ENCODE measurements around the gene HOTAIR.

Gene HOTAIR

GRCh38 chr12:53989227-53990113 lies 14.7 kb upstream of the HOTAIR start:
- Mint-ChIP-seq H3K27me3 (ENCODE audit: low read depth) (peaks cover 95% of the 10 kb centered on the region), H3K4me1 (ENCODE audit: low read depth) (peaks cover 32% of the 10 kb centered on the region), H3K9me3 (no peaks in the 10 kb centered on the region), H3K36me3 (ENCODE audit: low read depth) (no peaks in the 10 kb centered on the region), H3K27ac (no peak overlapping the region), H3K4me3 (peak overlapping the region; percentile 28)
- no peak for DNase-seq (ENCODE audit: low spot score)

DNA sequence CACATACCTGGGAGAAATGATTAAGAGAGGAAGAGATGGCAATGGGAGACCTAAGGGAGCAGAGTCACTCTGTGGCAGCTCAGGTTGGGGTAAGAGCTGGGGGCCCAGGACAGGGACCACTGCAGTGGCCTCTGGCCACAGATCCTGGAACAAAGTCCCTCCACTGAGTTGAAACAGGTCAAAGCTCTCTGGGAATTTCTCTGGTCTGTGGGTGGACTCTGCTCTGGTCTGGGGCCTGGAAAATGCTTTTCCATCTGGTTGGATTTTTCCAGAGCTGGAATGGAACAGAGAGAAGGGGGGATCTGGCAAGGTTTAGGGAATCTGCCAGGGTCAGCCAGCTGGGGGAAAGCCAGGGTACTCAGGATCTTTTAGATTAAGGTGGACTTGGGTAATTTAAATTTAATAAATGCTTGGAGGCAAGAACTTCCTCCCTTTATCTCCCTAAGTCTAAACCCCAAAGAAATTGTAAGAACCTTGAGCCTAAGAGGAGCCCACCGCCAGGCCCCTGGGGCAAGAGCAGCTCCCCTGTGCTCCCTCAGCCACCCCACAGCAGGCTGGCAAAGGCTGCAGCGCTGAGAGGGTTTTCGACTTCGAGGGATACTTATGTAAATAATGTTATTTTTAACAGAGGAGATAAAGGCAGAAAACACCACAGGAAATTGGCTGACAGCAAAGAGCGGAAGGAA lies 13.9 kb upstream of the HOTAIR start:
- Mint-ChIP-seq H3K9me3 (no peaks in the 10 kb centered on the region), H3K4me1 (ENCODE audit: low read depth) (peaks cover 28% of the 10 kb centered on the region), H3K27me3 (ENCODE audit: low read depth) (peaks cover 94% of the 10 kb centered on the region), H3K27ac (no peak overlapping the region), H3K36me3 (ENCODE audit: low read depth) (no peaks in the 10 kb centered on the region), H3K4me3 (peak overlapping the region; percentile 2)
- no peak for DNase-seq (ENCODE audit: low spot score)

DNA sequence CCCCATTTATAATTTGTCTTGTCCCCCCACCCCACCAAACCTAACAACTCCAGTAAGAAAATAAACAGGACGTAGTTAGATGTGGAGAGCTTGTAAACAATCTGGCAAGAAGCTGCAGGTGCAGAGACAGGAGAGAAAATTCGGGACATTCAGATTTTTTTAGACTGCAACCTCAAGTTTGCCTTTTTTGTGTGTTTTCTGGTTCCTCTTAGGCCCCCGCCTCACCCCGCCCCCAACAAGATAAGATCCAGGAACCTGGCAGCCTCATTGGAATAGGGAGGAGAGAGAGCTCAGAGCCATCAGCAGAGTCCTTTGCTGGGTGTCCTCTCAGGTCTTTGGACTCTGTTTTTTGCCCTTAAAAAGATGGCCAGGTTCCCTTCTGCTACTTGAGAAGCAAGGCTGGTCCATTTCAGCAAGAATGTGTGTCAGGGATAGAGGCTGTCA lies 13.1 kb upstream of the HOTAIR start:
- peaks cover 28% of the 10 kb centered on the region for H3K4me1 Mint-ChIP-seq (ENCODE audit: low read depth)
- no peak overlapping the region for H3K4me3 Mint-ChIP-seq
- H3K27ac Mint-ChIP-seq, result no peak overlapping the region

GRCh38 chr12:53986686-53987483 lies 12.1 kb upstream of the HOTAIR start:
- H3K27me3 Mint-ChIP-seq (ENCODE audit: low read depth), result peaks cover 94% of the 10 kb centered on the region
- no peaks in the 10 kb centered on the region for H3K36me3 Mint-ChIP-seq (ENCODE audit: low read depth)
- H3K9me3 Mint-ChIP-seq, result no peaks in the 10 kb centered on the region
- no peak overlapping the region for H3K27ac Mint-ChIP-seq
- no peak overlapping the region for H3K4me3 Mint-ChIP-seq
- DNase-seq (ENCODE audit: low spot score), result no peak
- H3K4me1 Mint-ChIP-seq (ENCODE audit: low read depth), result peaks cover 28% of the 10 kb centered on the region

More for the DNA sequence above, 13.1 kb upstream of the HOTAIR start:
- no peaks in the 10 kb centered on the region for H3K9me3 Mint-ChIP-seq
- H3K27me3 Mint-ChIP-seq (ENCODE audit: low read depth), result peaks cover 94% of the 10 kb centered on the region
- H3K36me3 Mint-ChIP-seq (ENCODE audit: low read depth), result no peaks in the 10 kb centered on the region
- DNase-seq (ENCODE audit: low spot score), result no peak

DNA sequence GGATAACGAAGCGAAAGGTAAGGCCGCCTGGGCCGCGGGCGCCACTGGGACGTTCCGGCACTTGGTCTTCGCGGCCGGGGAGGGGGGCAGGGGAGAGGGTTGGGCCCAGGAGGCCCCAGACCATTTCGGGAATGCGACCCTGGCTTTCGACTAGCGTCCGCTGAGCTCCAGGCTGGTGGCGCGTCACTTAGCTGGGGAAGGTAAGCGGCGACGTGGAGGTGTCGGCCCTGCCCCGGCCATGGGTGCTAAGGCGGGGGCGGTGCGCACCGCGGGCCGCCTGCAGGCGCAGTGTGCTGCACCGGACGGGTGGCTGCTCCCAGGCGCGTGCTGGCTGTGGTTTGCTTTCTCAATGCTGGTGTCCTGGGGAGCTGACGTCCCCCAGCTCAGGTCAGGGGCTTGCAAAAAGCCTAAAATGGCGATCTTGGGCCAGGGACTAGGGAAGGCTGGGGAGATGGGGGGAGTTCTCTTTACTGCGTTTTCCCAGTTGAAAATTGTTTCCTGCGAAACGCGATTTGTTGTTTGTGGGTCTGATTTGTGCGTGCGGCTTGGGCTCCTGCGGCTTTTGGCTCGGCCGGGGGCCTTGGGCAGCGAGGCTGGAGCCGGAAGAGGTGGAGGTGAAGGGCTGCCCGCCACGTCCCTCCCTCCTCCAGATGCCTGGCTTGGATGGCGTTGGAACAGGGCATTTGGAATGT lies 11.4 kb upstream of the HOTAIR start:
- Mint-ChIP-seq H3K27me3 (ENCODE audit: low read depth) (peaks cover 95% of the 10 kb centered on the region), H3K27ac (no peak overlapping the region), H3K36me3 (ENCODE audit: low read depth) (no peaks in the 10 kb centered on the region), H3K4me3 (peak overlapping the region; percentile 48), H3K9me3 (no peaks in the 10 kb centered on the region), H3K4me1 (ENCODE audit: low read depth) (peaks cover 28% of the 10 kb centered on the region)
- DNase-seq (ENCODE audit: low spot score), result no peak

DNA sequence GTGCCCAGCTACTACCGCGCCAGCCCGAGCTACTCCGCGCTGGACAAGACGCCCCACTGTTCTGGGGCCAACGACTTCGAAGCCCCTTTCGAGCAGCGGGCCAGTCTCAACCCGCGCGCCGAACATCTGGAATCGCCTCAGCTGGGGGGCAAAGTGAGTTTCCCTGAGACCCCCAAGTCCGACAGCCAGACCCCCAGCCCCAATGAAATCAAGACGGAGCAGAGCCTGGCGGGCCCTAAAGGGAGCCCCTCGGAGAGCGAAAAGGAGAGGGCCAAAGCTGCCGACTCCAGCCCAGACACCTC lies 10.9 kb upstream of the HOTAIR start:
- no peak overlapping the region for H3K27ac Mint-ChIP-seq

DNA sequence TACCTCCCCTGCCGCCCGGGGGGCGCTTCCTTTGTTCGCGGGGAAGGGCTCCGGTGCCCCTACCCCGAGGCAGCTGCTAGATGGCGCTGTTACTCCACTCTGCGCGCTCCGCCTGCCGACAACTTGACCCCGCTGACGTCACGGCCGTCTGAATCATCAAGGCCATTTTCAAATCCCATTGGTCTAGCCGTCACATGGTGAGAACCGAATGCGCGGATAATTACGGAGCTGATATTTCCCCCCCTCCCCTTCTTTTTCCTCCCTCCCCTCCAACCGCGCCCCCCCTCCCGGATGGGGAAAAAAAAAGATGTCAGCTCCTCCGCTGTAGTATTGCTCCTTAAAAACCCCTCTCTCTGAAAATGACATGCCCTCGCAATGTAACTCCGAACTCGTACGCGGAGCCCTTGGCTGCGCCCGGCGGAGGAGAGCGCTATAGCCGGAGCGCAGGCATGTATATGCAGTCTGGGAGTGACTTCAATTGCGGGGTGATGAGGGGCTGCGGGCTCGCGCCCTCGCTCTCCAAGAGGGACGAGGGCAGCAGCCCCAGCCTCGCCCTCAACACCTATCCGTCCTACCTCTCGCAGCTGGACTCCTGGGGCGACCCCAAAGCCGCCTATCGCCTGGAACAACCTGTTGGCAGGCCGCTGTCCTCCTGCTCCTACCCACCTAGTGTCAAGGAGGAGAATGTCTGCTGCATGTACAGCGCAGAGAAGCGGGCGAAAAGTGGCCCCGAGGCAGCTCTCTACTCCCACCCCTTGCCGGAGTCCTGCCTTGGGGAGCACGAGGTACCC lies 10.3 kb upstream of the HOTAIR start, which contains the start of gene HOXC10:
Gene HOXC10 (plus strand): TSS at position 246 of the 791 bp plus-strand sequence. CDS start 114 bp downstream, at position 360.
- Mint-ChIP-seq H3K36me3 (ENCODE audit: low read depth) (no peaks in the 10 kb centered on the region), H3K27ac (peak within 1 kb of the TSS; percentile 77), H3K4me3 (peak within 1 kb of the TSS; percentile 52), H3K27me3 (ENCODE audit: low read depth) (peaks cover 95% of the 10 kb centered on the region), H3K9me3 (no peaks in the 10 kb centered on the region), H3K4me1 (ENCODE audit: low read depth) (peaks cover 24% of the 10 kb centered on the region)
- peak; percentile 74 for DNase-seq (ENCODE audit: low spot score)

More for the DNA sequence above, 10.9 kb upstream of the HOTAIR start:
- H3K4me3 Mint-ChIP-seq, result peak overlapping the region; percentile 52
- no peaks in the 10 kb centered on the region for H3K9me3 Mint-ChIP-seq
- H3K4me1 Mint-ChIP-seq (ENCODE audit: low read depth), result peaks cover 28% of the 10 kb centered on the region
- H3K36me3 Mint-ChIP-seq (ENCODE audit: low read depth), result no peaks in the 10 kb centered on the region
- peaks cover 95% of the 10 kb centered on the region for H3K27me3 Mint-ChIP-seq (ENCODE audit: low read depth)
- DNase-seq (ENCODE audit: low spot score), result no peak

DNA sequence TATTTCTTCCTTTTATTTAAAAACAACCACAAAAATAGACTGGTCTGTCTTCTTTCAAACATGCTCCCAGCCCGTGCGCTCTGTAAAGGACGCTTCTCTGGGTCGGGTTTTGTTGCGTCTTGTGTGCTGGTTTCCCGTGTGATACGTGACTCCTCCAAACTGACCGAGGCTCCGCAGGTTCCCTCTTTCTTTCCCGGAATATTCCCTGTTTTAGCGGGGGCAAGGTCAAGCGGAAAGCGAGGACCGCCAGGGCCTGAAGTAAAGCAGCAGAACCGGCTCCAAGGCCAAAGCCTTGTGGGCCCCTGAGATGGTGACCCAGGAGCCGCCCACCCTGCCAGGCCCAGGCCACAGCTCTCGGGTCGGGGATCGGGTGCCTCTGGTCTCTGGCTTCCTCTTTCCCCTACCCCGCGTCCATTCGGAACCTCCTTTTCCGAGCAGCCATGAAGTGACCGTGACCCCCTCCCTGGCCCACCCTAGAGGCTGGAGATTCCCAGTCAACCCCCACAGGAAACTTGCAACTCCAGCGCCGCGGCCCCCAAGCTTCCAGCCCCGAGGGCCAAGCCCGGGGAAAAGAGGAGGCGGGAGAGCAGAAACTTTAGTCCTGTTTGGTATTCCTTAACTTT lies 9.3 kb upstream of the HOTAIR start:
- H3K4me3 Mint-ChIP-seq, result no peak overlapping the region
- H3K9me3 Mint-ChIP-seq, result no peaks in the 10 kb centered on the region
- no peak overlapping the region for H3K27ac Mint-ChIP-seq
- no peak for DNase-seq (ENCODE audit: low spot score)
- H3K4me1 Mint-ChIP-seq (ENCODE audit: low read depth), result peaks cover 15% of the 10 kb centered on the region
- peaks cover 95% of the 10 kb centered on the region for H3K27me3 Mint-ChIP-seq (ENCODE audit: low read depth)
- H3K36me3 Mint-ChIP-seq (ENCODE audit: low read depth), result no peaks in the 10 kb centered on the region

DNA sequence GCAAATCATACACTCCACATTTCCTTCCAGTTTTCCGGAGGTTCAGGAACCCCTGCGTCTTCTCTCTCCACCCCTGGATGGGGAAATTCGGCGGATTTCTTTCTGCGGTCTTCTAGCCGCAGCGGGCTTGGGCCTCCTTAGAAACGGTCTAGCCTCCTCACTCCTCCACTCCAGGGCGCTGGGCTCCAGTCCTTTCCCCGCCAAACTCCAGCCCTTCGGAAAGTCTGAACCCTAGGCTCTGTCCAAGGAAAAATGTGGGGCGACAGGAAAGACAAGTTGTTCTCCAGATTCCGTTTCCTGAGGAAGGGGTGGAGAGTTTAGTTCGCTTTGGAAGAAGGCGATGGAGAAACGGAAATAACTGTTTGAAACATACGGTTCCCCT lies 8.8 kb upstream of the HOTAIR start:
- Mint-ChIP-seq H3K36me3 (ENCODE audit: low read depth) (no peaks in the 10 kb centered on the region), H3K27ac (peak overlapping the region; percentile 20), H3K4me1 (ENCODE audit: low read depth) (peaks cover 12% of the 10 kb centered on the region), H3K9me3 (no peaks in the 10 kb centered on the region), H3K27me3 (ENCODE audit: low read depth) (peaks cover 95% of the 10 kb centered on the region), H3K4me3 (no peak overlapping the region)
- DNase-seq (ENCODE audit: low spot score), result no peak

- peaks cover 95% of the 10 kb centered on the region for H3K27me3 Mint-ChIP-seq (ENCODE audit: low read depth)
- DNase-seq (ENCODE audit: low spot score), result no peak
- peaks cover 12% of the 10 kb centered on the region for H3K4me1 Mint-ChIP-seq (ENCODE audit: low read depth)
- H3K27ac Mint-ChIP-seq, result peak overlapping the region; percentile 55
- no peaks in the 10 kb centered on the region for H3K9me3 Mint-ChIP-seq
- no peaks in the 10 kb centered on the region for H3K36me3 Mint-ChIP-seq (ENCODE audit: low read depth)
- H3K4me3 Mint-ChIP-seq, result no peak overlapping the region
Measured at GRCh38 chr12:53982648-53983567, 8.2 kb upstream of the HOTAIR start.

DNA sequence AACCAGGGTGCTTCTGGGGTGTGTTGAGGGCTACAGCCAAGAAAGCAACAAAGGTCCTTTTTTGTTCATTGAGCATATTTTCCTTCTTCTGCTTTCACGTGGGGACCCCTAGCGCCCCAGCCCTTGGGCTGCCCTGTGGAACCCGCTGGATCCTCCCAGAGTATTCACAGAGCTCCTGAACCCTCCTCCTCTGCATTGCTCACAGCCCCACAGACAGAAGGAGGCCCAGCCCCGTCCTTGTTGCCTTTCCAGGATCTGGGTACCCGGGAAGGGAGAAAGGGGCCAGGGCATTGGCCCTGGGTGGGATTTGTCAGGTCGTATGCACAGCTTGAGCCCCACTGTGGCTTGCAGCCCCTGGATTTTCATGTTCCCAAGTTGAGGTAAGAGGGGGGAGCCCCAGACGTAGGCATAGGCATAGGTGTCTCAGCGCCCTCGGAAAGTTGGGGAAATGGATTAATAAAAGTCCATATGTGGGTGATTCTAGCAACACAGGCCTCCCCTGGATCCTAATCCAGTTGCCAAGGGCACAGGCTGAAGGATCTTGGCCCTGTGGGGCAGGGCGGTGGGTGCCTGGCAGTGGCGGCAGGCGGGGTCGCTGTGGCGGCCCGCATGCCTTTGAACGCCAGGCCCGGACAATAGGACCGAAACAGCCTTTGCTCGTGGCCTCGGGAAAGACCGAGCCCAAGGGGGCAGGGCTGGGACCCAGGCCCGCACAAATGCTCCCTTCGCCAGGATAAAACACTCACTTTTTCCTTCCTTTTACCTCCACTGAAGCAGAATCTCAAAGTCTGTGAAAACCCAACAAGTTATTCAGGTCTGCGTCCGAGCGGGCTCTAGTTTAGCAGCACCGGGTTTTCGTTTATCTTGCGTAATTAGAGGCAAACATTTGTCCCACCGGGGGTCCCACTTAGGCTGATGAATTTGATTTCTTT lies 7.1 kb upstream of the HOTAIR start:
- H3K4me1 Mint-ChIP-seq (ENCODE audit: low read depth), result peaks cover 12% of the 10 kb centered on the region
- DNase-seq (ENCODE audit: low spot score), result no peak
- no peak overlapping the region for H3K27ac Mint-ChIP-seq
- no peaks in the 10 kb centered on the region for H3K9me3 Mint-ChIP-seq
- peaks cover 95% of the 10 kb centered on the region for H3K27me3 Mint-ChIP-seq (ENCODE audit: low read depth)
- no peaks in the 10 kb centered on the region for H3K36me3 Mint-ChIP-seq (ENCODE audit: low read depth)
- no peak overlapping the region for H3K4me3 Mint-ChIP-seq
